Mucosa of descending colon (tissue), 3 donors: ENCODE results near the gene RCAN3. TPM values are rescaled to one million over a fixed set of nuclear protein-coding genes. Genes with fewer than 3 reads are reported as not detected.
"Not testable (repeated sequence)": the region's sequence is repeated elsewhere in the genome, so short reads cannot be mapped to it uniquely, and the experiment has no call there.

ENCODE experiments used
- ATAC-seq: fragments of 200-7000 bp; cut with Tn5 transposase; one replicate; pipeline ENCODE4 v1.9.1; 2020; ENCODE audit warnings: mild to moderate bottlenecking, moderate library complexity
- DNase-seq, 3 donors: peaks; one replicate each; pipeline ENCODE4 v3.0.0-alpha.2; 2020
- H3K36me3 ChIP-seq: fragments of 200-600 bp; one replicate; pipeline ENCODE4 v1.8.0; 2021; ENCODE audit warnings: low read depth, mild to moderate bottlenecking
- H3K4me1 ChIP-seq: fragments of 200-600 bp; one replicate; pipeline ENCODE4 v1.8.0; 2021; ENCODE audit warnings: low read depth, mild to moderate bottlenecking
- H3K4me3 ChIP-seq: fragments of 200-600 bp; one replicate; pipeline ENCODE4 v1.8.0; 2021; ENCODE audit warnings: mild to moderate bottlenecking
- H3K9me3 ChIP-seq: fragments of 200-600 bp; one replicate; pipeline ENCODE4 v1.8.0; 2021; ENCODE audit warnings: mild to moderate bottlenecking
- CTCF ChIP-seq: fragments of 200-600 bp; IDR thresholded peaks from one replicate; pipeline ENCODE4 v1.8.0; 2022; ENCODE audit warnings: antibody characterized with exemption, mild to moderate bottlenecking
- intact Hi-C, 2 donors: fragments of 100-400 bp; cut with DNase I in 1 of 2; cut with micrococcal nuclease in 1 of 2; formaldehyde crosslinking; loops; one replicate each; pipeline versions ENCODE4 v1.11.0 to v1.11.1; 2022; cut with DNase I, micrococcal nuclease
- total RNA-seq, 3 donors: library from RNA; stranded (reverse); fragmentation: NEBNext Ultra II Directional in 2 of 3; extraction: Animal tissue kit (Norgen Biotek cat#: 25700) in 2 of 3; gene quantifications; one replicate each; pipeline versions ENCODE4 v1.2.1 to v1.2.4, GENCODE V29; 2021 to 2023
- donor health status: DM: no; HTN: no; CAD: no; lungs with moderate emphysema.
- donor health status: DM: no; HTN: no; CAD: no.
- donor health status: DM: no; HTN: yes; CAD: no.

The RCAN3 gene
- total RNA-seq, 3 donors from 2014 or later: 9.2 to 15.0 (median 12.8) TPM

- ATAC-seq (no peak), DNase-seq (no peak)
- intact Hi-C loops: no loop called here
- Histone ChIP-seq H3K4me3 (no peak overlapping the region), H3K4me1 (no peaks in the 10 kb centered on the region), H3K9me3 (no peaks in the 10 kb centered on the region), H3K36me3 (no peaks in the 10 kb centered on the region)
- no peak for TF ChIP-seq CTCF
Observed at GRCh38 chr1:24484199-24484598, 18.4 kb upstream of the RCAN3 start.

GRCh38 chr1:24486331-24487065 lies 16.1 kb upstream of the RCAN3 start:
- no peaks in the 10 kb centered on the region for H3K9me3 ChIP-seq
- intact Hi-C loops: no loop called here
- peak; percentile 42 for ATAC-seq

GRCh38 chr1:24487455-24487854 lies 15.2 kb upstream of the RCAN3 start:
- TF ChIP-seq CTCF: no peak

More at GRCh38 chr1:24486331-24487065, 16.1 kb upstream of the RCAN3 start:
- Histone ChIP-seq H3K4me3 (no peak overlapping the region), H3K36me3 (no peaks in the 10 kb centered on the region), H3K4me1 (no peaks in the 10 kb centered on the region)
- TF ChIP-seq CTCF: no peak
- DNase-seq: no peak

GRCh38 chr1:24488159-24488558 lies 14.5 kb upstream of the RCAN3 start:
- intact Hi-C loops, DNase-seq, H3K4me3 ChIP-seq, H3K9me3 ChIP-seq, H3K4me1 ChIP-seq, ATAC-seq, H3K36me3 ChIP-seq: not testable (repeated sequence)

More at GRCh38 chr1:24487455-24487854, 15.2 kb upstream of the RCAN3 start:
- Histone ChIP-seq H3K36me3 (no peaks in the 10 kb centered on the region), H3K9me3 (no peaks in the 10 kb centered on the region), H3K4me1 (no peaks in the 10 kb centered on the region), H3K4me3 (no peak overlapping the region)
- ATAC-seq (no peak), DNase-seq (no peak)
- intact Hi-C loops: no loop called here

- TF ChIP-seq CTCF: no peak
- H3K9me3 ChIP-seq: no peaks in the 10 kb centered on the region
Observed at GRCh38 chr1:24489674-24490073, 13.0 kb upstream of the RCAN3 start.

GRCh38 chr1:24490101-24490781 lies 12.4 kb upstream of the RCAN3 start:
- Histone ChIP-seq H3K4me3 (no peak overlapping the region), H3K36me3 (no peaks in the 10 kb centered on the region), H3K4me1 (no peaks in the 10 kb centered on the region), H3K9me3 (no peaks in the 10 kb centered on the region)
- TF ChIP-seq CTCF: no peak
- DNase-seq (no peak), ATAC-seq (no peak)
- intact Hi-C loops: no loop called here

More at GRCh38 chr1:24489674-24490073, 13.0 kb upstream of the RCAN3 start:
- Histone ChIP-seq H3K36me3 (no peaks in the 10 kb centered on the region), H3K4me3 (no peak overlapping the region), H3K4me1 (no peaks in the 10 kb centered on the region)
- DNase-seq (no peak), ATAC-seq (no peak)
- intact Hi-C loops: no loop called here
